GM12874 (cell line): ENCODE data around the gene ZBTB12.

Experiments
- CTCF ChIP-seq: IDR thresholded peaks from 2 replicates; pipeline ENCODE4 v1.5.1; 2011; ENCODE audit warnings: low read depth, mild to moderate bottlenecking, control low read depth, low read length, moderate library complexity; ENCODE audit not compliant: insufficient read depth

The ZBTB12 gene

GRCh38 chr6:31865205-31866118, 36.4 kb downstream of the ZBTB12 start:
- no peak for TF ChIP-seq CTCF

GRCh38 chr6:31864818-31865204, 37.1 kb downstream of the ZBTB12 start:
- no peak for TF ChIP-seq CTCF

GRCh38 chr6:31862344-31863235, 39.3 kb downstream of the ZBTB12 start, which contains the start of gene NEU1:
Gene NEU1 (minus strand): TSS chr6:31862821. CDS start chr6:31862776, 45 bp downstream.
- TF ChIP-seq CTCF: no peak

- no peak for TF ChIP-seq CTCF
Measured at GRCh38 chr6:31861919-31862343, 40.0 kb downstream of the ZBTB12 start.

GRCh38 chr6:31861150-31861549, 40.7 kb downstream of the ZBTB12 start:
- TF ChIP-seq CTCF: no peak

GRCh38 chr6:31860349-31860748, 41.5 kb downstream of the ZBTB12 start:
- TF ChIP-seq CTCF: no peak

- no peak for TF ChIP-seq CTCF
Measured at GRCh38 chr6:31859923-31860322, 42.0 kb downstream of the ZBTB12 start.
